ENCODE results near the gene GRIK2. TPM values are rescaled to one million over a fixed set of nuclear protein-coding genes. Genes with fewer than 3 reads are reported as not detected.
"Not testable (repeated sequence)": the region's sequence is repeated elsewhere in the genome, so short reads cannot be mapped to it uniquely, and the experiment has no call there.

Gene GRIK2
- polyA plus RNA-seq, 3 donors, result 12.9 to 16.8 (median 14.2) TPM

DNA sequence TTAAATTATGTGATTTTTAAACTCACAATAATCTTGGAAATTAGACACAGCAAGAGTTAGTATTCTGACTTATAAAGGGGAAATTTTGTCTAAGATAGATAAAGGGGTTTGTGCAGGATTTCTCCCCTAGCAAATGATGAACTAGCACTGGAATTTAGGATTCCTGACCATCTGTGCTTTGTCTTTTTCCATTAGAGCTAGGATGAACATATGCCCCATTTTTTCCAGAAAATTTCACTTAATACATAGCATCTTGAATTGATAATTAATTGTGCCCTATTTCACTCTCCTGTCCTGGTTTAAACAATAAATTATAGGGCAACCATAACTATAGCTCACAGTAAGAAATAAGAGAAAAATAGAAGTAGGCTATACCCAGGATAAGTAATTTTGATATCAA is 601.0 kb downstream of the GRIK2 start:
- no peak for DNase-seq (ENCODE audit: extremely low read depth in 1 of 11, low read depth in 9 of 11, low spot score in 4 of 11)

DNA sequence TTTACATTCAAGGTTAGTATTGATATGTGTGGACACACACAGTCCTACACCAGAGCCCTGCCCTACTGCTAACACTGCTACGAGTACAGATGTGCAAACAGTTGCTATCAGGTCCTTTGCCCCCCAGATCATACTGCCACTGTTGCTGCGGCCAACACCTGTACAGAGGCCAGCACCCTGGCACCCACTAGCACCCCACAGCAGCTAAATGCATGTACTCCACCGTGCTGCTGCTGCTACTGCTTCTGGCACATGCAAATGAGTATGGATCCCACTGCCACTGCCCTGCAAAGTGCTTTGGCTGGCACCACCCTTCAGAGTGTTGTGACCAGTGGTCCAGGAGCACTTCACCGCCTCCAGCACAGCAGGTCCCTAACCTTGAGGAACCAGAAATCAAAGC is 621.9 kb downstream of the GRIK2 start:
- no peak for DNase-seq (ENCODE audit: extremely low read depth in 1 of 11, low read depth in 9 of 11, low spot score in 4 of 11)

DNA sequence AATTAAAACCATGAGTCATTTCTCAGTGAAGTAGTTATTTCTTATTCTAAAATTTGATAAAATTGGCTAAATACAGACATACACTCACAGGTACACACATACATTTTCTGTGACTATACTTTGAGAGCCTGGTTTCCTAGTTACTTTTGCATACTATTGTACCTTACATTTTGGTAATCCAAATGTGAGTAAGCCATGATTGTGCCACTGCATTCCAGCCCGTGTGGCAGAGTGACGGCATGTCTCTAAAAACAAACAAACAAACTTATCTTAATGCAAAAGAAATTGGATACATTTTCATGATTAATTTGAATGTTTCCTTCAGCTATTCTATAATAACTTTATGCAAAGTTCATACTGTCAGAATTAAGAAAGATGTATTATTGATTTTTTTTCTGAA is 628.8 kb downstream of the GRIK2 start:
- DNase-seq (ENCODE audit: extremely low read depth in 1 of 11, low read depth in 9 of 11, low spot score in 4 of 11), result no peak

DNA sequence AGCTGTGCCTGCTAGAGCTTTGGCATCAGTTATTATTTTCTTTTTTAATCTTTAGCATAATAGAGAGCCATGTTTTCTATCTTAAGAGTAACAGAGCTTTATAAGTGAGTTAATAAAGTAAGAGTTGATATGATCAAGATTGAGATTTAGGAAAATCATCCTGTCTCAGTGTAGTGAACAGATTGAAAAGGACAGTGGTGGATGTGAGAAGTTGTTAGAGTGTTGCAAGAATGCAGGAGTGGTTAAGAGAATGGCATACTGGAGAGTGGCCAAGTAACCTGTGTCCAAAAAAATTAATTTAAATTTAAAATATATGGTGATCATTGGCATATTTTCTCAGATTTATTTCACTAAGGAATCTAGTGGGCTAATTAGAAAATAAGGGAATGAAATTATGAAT is 629.3 kb downstream of the GRIK2 start:
- no peak for DNase-seq (ENCODE audit: extremely low read depth in 1 of 11, low read depth in 9 of 11, low spot score in 4 of 11)

DNA sequence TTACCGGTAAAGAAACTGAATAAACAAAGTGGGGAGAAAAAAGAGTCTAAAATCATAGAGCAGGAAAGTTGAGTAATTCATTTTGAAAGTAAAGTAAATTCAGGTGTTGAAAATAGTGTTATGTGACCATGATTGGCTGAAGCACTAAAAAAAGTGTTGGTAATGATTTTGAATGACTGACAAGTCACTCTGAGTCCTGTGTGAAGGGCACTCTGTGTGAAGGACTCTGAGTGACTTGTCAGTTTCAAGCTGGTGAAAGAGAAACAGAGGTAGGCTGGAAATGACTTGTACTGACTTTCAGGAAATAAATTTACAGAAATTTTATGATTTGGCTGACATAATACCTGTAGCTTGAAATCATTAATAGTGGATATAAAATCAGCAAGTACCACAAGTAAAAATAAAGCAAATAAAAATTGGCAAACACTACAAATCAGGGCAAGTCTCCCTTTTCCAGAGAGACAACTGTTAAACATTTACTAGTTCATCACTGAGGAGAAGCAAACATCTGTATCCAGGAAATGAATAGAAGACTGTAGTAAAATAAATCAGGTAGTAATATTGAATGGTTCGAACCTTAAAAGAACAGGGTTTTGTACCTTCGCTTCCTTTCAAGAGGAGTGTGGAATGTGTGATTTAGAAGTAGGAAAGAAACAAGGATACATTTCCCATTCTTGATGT is 630.6 kb downstream of the GRIK2 start:
- DNase-seq (ENCODE audit: extremely low read depth in 1 of 11, low read depth in 9 of 11, low spot score in 4 of 11), result no peak

DNA sequence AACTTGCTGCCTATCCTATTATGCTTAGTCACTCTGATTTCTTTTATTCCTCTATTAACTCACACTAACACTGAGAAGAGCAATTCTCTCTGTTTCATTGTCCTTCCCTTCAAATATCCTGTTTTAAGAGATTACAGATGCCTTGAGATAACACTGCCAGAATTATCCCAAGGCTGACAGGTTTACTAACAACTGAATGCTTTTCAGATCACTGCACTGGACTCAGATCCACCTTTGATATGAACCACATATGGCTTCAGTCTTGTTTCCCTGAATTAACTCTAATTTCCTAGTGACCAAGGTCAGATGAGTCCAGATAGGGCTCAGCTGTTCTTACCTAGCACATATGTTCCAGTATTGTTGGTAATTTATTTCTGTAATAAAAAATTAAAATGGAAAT is 633.1 kb downstream of the GRIK2 start:
- no peak for DNase-seq (ENCODE audit: extremely low read depth in 1 of 11, low read depth in 9 of 11, low spot score in 4 of 11)

DNA sequence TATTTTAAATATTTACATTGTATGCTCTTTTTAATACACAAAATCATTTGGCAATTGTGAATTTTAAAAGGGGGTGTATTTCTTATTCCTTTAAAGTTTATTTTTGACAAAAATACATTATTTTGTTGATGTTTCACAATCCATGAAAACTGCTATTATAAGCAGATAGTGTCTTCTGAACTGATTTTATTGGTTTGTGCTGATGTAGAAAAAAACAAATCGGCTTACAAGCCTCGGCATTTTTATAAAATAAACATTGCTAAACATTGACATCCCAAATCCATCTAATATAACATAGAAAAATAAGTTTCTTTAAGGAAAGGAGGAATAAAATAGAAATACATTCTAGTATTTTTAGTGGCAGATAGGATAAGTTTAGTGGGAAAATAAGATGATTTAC is 634.7 kb downstream of the GRIK2 start:
- DNase-seq (ENCODE audit: extremely low read depth in 1 of 11, low read depth in 9 of 11, low spot score in 4 of 11), result no peak

DNA sequence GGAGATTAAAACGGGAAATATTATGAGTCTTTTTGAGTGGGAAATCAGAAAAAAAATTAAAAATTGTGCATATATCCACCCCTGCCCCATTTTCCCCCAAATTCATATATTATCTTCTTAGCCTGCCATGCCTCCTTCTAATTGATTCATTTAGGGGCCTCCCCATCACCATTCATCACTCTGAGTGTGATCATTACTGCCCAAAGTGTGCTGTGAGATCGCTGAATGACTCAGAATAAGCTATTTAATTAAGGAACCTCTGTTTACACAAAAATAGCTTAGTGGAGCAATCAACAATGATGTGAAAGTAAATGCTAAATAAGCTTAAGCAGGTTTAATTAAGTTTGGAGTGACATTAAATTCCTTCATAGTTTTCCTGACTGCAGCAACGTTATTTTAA is 645.5 kb downstream of the GRIK2 start:
- peak in 1 of 11 donors; percentile 7 for DNase-seq (ENCODE audit: extremely low read depth in 1 of 11, low read depth in 9 of 11, low spot score in 4 of 11)

DNA sequence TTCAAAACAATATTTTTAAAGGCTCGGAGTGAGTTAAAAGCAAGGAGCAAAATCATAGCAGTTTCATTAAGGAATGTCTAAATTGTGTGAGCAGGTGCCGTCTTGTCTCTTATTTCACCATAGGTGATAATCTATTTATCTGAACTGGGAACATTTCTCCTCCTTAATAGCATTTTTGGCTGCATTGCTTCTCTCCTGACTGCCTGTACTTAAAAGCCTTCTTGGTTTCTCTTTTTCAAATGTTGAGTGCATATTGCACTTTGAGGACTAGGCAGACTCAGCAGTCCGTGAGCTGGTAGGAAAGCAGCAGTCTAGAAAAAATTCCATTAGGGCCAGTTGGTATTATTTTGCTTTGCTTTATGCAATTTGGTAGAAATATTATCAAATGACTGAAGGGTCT is 645.9 kb downstream of the GRIK2 start:
- DNase-seq (ENCODE audit: extremely low read depth in 1 of 11, low read depth in 9 of 11, low spot score in 4 of 11), result no peak

DNA sequence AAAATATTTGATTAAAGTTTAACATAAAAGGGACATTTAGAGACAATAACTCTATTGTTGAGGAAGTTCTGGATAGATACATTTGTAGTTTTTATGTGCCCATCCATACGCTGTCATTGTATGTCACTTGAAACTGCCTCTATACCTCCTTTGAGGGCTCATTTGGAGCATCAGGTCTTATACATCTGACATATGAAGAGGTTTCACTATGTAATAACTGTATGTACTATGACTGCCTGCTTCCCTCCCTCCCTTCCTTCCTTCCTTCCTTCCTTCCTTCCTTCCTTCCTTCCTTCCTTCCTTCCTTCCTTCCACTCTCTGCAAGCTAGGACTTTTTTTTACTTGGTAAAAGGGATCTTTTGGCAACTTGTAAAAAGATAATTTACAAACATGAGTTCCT is 657.5 kb downstream of the GRIK2 start:
- DNase-seq (ENCODE audit: extremely low read depth in 1 of 11, low read depth in 9 of 11, low spot score in 4 of 11), result no peak

DNA sequence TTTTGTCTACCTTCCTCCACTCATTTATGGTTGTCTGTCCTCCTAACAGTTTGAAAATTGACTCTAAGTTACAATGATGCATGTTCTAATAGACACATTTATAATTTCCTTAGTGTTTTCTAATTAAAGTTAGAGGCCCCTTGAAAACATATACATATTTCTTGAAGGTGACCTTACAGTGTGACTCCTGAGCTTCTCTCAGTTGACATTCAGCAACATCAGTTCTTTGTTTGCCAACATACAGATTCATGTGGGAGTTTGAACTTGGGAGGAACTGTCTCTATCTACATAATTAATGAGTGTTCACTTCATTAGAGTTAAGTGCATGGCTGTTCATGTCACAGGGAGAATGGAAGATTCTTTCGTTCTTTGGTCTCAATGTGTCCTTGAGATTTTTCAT is 658.2 kb downstream of the GRIK2 start:
- no peak for DNase-seq (ENCODE audit: extremely low read depth in 1 of 11, low read depth in 9 of 11, low spot score in 4 of 11)

DNA sequence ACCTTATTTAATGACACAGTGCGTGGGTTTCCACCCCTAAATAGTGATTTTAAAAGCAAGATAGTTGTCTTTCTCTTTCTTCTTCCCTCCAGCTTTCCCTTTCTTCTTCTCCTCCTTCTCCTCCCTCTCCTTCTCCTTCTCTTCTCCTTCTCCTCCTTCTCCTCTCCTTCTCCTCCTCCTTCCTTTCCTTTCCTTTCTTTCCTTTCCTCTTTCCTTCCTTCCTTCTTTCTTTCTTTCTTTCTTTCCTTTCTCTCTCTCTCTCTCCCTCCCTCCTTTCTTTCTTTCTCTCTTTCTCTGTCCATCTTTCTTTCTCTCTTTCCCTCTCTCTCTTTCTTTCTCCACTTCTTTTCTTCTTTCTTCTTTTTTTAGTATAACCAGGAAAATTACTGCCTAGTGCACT is 670.6 kb downstream of the GRIK2 start:
- no peak for DNase-seq (ENCODE audit: extremely low read depth in 1 of 11, low read depth in 9 of 11, low spot score in 4 of 11)

DNA sequence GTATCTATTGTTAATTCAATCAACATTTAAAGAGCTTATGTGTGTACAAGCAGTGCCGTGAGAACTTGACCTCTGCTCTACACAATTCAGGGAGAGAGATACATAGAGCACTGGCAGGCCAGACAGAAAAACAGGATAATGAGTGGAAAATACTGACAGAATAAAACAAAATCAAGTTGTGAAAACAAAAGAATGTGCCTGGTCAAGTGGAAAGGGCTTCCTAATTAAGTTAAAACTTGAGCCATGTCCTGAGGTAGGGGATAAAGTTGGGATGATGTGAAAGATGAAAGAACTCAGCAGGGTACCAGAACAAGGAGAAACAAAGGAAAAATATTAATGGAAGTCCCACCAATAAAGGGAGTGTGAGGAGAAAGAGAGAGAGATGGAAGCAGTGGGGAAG is 672.8 kb downstream of the GRIK2 start:
- DNase-seq (ENCODE audit: extremely low read depth in 1 of 11, low read depth in 9 of 11, low spot score in 4 of 11), result no peak

DNA sequence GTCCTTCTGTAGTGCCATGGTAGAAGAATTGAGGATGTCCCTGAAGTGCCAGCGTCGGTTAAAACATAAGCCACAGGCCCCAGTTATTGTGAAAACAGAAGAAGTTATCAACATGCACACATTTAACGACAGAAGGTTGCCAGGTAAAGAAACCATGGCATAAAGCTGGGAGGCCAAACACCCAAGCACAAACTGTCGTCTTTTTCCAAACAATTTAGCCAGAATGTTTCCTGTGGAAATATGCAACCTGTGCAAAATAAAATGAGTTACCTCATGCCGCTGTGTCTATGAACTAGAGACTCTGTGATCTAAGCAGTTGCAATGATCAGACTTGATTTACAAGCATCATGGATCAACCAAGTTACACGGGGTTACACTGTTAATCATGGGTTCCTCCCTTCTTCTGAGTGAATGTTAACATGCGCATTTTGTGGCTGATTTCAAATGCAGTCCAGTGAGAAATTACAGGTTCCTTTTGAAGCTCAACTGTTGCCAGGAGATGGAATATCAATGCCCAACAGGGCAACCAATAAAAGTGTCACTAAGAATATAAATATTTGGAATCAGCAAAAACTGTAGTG is 674.9 kb downstream of the GRIK2 start:
- DNase-seq (ENCODE audit: extremely low read depth in 1 of 11, low read depth in 9 of 11, low spot score in 4 of 11), result peak in 2 of 11 donors; percentile 0 to 1

DNA sequence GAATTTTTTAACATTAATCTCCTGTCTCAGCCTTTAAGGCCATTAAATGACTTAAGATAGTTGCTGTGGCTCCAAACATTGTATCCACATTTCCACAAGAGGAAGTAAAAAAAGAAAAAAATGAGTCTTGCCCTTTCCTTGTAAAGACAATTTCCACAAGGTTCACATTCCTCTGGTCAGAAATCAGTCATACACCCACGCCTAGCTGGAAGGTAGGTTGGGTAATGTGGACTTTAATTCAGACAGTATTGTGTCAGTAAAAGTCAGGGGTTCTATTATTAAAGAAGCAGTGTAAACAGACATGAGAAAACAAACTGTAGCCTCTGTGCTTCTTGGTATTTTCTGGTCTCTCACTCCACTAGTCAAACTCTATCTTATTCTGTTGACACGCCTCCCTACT is 682.0 kb downstream of the GRIK2 start:
- no peak for DNase-seq (ENCODE audit: extremely low read depth in 1 of 11, low read depth in 9 of 11, low spot score in 4 of 11)

DNA sequence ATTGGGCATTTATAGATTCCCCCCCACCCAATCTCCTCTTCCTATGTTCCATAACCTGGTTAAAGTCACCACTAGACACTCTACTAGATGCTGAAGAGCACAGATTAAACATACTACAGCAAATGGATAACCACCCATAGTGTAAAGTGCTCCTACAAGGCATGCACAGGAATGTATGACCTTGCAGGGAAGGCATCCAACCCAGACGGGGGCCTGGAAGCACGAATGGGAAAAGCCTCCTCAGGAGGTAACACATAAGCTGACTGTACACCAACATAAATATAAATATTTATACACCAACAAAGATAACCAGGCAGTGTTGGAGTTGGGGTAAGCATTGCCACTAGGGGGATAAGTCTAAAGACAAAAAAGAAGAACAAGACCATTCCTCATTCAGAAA is 691.7 kb downstream of the GRIK2 start:
- DNase-seq (ENCODE audit: extremely low read depth in 1 of 11, low read depth in 9 of 11, low spot score in 4 of 11), result no peak

DNA sequence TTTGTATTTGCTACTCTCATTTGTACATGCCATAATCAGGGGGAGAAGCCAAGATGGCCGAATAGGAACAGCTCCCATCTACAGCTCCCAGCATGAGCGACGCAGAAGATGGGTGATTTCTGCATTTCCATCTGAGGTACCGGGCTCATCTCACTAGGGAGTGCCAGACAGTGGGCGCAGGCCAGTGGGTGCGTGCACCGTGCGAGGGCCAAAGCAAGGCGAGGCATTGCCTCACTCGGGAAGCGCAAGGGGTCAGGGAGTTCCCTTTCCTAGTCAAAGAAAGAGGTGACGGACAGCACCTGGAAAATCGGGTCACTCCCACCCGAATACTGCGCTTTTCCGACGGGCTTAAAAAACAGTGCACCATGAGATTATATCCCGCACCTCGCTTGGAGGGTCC is 694.7 kb downstream of the GRIK2 start:
- DNase-seq (ENCODE audit: extremely low read depth in 1 of 11, low read depth in 9 of 11, low spot score in 4 of 11), result not testable (repeated sequence)

DNA sequence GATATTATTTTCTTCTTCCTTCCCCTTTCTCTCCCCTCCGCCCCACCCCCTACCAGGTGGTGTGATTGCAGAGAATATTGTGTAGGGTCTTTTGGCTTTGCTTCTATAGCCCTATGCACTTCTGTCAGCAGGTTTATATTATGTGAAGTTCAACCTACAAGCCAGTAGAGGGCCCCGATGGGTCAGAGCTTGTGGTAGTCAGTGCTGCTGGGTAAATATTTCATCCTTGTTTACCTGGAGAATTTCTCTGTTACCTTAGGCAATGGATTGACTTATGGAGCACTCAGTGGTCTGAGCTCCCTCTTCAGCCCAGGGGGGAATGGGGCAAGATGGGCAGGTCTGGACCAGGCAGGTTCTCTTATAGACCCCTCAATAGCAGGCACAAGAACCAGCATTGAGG is 720.9 kb downstream of the GRIK2 start:
- no peak for DNase-seq (ENCODE audit: extremely low read depth in 1 of 11, low read depth in 9 of 11, low spot score in 4 of 11)

DNA sequence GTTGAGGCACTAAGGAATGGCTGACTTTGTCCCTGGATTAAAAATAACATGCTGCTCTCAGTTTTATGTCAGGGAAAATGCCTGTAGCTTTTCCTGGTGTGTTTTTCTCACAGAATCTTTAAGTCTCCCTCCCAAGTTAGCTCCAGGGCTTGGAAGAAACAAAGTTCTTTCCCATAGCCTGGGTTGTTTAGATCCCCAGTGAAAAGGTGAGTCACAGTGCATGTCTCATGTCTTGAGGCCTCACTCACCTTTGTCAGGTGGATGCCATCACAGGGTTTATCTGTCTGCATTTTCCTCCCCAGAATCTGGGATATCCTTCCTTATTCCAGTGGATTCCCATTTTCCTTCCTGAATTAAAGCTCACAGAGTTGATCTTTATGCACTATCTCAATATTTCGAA is 722.4 kb downstream of the GRIK2 start:
- DNase-seq (ENCODE audit: extremely low read depth in 1 of 11, low read depth in 9 of 11, low spot score in 4 of 11), result no peak

DNA sequence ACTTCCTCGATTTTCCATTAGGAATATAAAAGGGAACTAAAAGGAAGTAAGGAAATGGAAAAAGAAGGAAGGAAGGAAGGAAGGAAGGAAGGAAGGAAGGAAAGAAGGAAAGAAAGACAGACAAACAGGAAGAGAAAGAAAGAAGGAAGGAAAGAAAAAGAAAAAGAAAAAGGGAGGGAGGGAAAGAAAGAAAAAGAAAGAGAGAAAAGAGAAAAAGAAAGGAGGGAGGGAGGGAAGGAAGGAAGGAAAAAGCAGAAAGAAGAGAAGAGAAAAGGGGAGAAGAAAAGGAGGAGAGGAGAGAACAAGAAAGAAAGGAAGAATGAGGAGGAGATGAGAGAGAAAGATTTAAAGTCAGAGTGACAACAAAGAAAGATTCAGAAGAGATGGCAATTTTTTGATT is 724.5 kb downstream of the GRIK2 start:
- DNase-seq (ENCODE audit: extremely low read depth in 1 of 11, low read depth in 9 of 11, low spot score in 4 of 11), result no peak

Measured in renal cortex interstitium (tissue), 11 donors.